GM06990 (cell line): ENCODE data around the gene UBAP1L.

Experiments
- DNase-seq: peaks from one replicate; pipeline ENCODE4 v3.0.0-alpha.2; 2011; ENCODE audit not compliant: insufficient read length; ENCODE audit errors: extremely low read depth
- H3K27me3 ChIP-seq: replicated peaks from 2 replicates; pipeline ENCODE4 v1.6.0; 2011; ENCODE audit warnings: low read length; ENCODE audit not compliant: control insufficient read depth, insufficient read depth
- H3K36me3 ChIP-seq: 2 replicates; pipeline ENCODE4 v1.5.1; 2011; ENCODE audit warnings: low read length; ENCODE audit not compliant: control insufficient read depth, insufficient read depth
- H3K4me3 ChIP-seq: replicated peaks from 2 replicates; pipeline ENCODE4 v1.5.1; 2011; ENCODE audit warnings: low read depth, mild to moderate bottlenecking, control low read depth, low read length
- CTCF ChIP-seq: IDR thresholded peaks from 2 replicates; pipeline ENCODE4 v1.5.1; 2011; ENCODE audit warnings: low read length, control low read depth, mild to moderate bottlenecking, inconsistent platforms; ENCODE audit not compliant: insufficient read depth, poor library complexity, severe bottlenecking

UBAP1L gene

GRCh38 chr15:65083262-65083701 lies 31.7 kb downstream of the UBAP1L start:
- DNase-seq: no peak
- Histone ChIP-seq H3K36me3 (no peaks in the 10 kb centered on the region), H3K27me3 (no peaks in the 10 kb centered on the region; the same call in 1 of the 2 replicates), H3K4me3 (no peak overlapping the region)
- TF ChIP-seq CTCF: no peak

- H3K4me3 ChIP-seq: no peak overlapping the region
- no peaks in the 10 kb centered on the region; the same call in none of the 2 replicates for H3K27me3 ChIP-seq
- no peaks in the 10 kb centered on the region for H3K36me3 ChIP-seq
- DNase-seq: no peak
- TF ChIP-seq CTCF: no peak
These were observed 32.6 kb downstream of the UBAP1L start for GRCh38 chr15:65082303-65082953.

GRCh38 chr15:65081758-65082157 lies 33.2 kb downstream of the UBAP1L start:
- Histone ChIP-seq H3K27me3 (no peaks in the 10 kb centered on the region; the same call in none of the 2 replicates), H3K4me3 (no peak overlapping the region), H3K36me3 (no peaks in the 10 kb centered on the region)
- TF ChIP-seq CTCF: no peak
- no peak for DNase-seq

GRCh38 chr15:65081270-65081669 lies 33.7 kb downstream of the UBAP1L start:
- no peaks in the 10 kb centered on the region; the same call in none of the 2 replicates for H3K27me3 ChIP-seq
- H3K4me3 ChIP-seq: no peak overlapping the region

GRCh38 chr15:65079580-65079979 lies 35.4 kb downstream of the UBAP1L start:
- Histone ChIP-seq H3K4me3 (no peak overlapping the region), H3K27me3 (no peaks in the 10 kb centered on the region; the same call in 1 of the 2 replicates), H3K36me3 (no peaks in the 10 kb centered on the region)
- no peak for TF ChIP-seq CTCF
- no peak for DNase-seq

More at GRCh38 chr15:65081270-65081669, 33.7 kb downstream of the UBAP1L start:
- no peaks in the 10 kb centered on the region for H3K36me3 ChIP-seq
- TF ChIP-seq CTCF: no peak
- DNase-seq: no peak

GRCh38 chr15:65077981-65078352 lies 37.0 kb downstream of the UBAP1L start:
- TF ChIP-seq CTCF: peak; percentile 25
- Histone ChIP-seq H3K4me3 (no peak overlapping the region), H3K27me3 (no peaks in the 10 kb centered on the region; the same call in 1 of the 2 replicates), H3K36me3 (no peaks in the 10 kb centered on the region)
- DNase-seq: peak; percentile 47
